ENCODE measurements around the gene SNCAIP. TPM values are rescaled to one million over a fixed set of nuclear protein-coding genes. Genes with fewer than 3 reads are reported as not detected.

Gene SNCAIP
- total RNA-seq, 1 donor from 2014 or later, result not detected

DNA sequence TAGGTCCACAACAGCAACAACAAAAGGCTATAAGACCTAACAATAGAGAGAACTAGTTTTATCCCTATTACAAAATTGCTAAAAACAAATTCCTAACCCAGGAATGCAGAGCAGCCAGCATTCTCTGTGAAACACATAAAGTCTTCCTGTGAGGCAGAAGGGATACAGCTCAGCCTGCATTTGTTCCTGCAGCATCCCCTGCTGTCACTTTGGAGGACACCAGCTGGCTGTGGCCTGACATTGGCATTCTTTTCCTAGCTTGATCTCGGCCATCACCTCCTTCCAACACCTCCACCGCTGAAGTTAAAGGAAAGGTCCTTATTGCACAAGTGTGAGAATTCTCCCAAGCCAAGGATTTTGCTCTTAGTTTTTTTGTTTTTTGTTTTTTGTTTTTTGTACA, 186.1 kb downstream of the SNCAIP start:
- DNase-seq (ENCODE audit: low read depth), result no peak

DNA sequence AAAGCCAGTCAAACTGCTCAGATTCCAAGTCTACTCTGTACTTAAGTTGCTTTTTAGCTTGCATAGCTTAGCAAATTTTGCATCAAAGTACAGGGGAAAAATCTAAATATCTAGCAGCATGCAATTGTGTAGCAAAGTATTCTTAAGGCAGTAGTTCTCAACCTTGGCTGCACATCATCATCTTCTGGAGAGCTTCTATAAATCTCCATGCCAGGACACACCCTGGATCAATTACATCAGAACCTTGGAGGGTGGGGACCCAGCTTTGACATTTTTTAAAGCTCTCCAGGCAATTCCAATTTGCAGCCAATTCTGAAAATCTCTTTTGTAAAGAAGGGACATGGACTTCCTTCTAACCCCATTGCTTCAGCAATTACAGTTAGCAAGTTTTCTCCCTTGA, 187.5 kb downstream of the SNCAIP start:
- DNase-seq (ENCODE audit: low read depth), result no peak

- DNase-seq (ENCODE audit: low read depth), result peak; percentile 69
Observed at GRCh38 chr5:122500245-122501088, 188.4 kb downstream of the SNCAIP start.

GRCh38 chr5:122501089-122501435, 189.0 kb downstream of the SNCAIP start:
- DNase-seq (ENCODE audit: low read depth), result no peak

DNA sequence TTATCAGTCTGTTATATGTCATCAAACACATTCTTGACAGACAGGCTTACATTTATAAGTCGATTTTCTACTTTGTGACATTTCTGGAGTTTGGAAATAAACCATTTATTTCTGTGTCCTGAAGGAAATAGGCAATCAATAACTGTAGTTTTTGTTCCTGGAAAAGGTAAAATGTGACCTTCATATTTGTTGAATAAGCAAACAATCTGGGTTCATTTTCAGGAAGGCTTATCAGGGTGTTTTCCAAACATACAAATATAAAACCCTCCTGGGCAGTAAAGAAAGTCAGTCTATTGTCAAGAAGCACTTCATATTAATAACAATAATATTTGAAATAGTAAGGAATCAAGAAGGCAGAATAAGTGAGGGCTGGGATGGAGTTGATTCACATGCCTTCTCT, 195.0 kb downstream of the SNCAIP start:
- DNase-seq (ENCODE audit: low read depth), result no peak

DNA sequence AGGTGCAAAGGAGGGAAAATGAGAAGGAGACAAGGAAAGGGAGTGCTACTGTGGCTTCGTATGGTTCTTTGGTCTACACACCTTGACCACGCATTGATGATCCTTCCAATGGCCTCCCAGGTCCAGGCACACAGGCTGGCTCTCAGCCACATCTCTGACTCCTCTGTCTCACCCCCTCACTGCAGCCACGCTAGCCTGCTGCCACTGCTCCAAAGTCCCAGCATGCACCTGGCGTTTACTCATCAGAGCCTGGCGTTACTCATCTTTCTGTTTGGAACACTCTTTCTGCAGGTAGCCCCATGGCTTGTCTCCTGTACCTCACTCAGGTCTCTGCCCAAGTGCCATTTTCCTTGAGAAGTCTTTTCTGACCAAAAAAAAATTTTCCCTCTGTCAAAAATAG, 195.5 kb downstream of the SNCAIP start:
- DNase-seq (ENCODE audit: low read depth), result no peak

DNA sequence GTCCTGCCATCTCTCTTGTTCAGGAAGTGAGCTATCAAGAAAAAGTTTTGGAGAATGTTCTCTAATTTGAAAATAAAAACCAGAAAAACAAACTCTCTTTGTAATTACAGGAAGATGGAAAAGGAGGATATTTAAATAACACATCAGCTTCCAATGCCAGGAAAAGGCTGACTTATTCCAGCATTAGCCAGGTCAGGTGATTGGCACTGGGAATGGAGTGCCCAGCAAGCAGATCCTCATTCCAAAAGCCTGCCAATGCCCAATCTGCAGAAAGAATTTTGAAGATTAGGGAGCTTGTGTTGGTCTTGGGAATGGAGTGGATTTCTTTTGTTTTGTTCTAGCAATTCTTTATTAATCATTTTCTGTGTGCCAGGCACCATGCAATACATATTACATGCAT, 196.6 kb downstream of the SNCAIP start:
- no peak for DNase-seq (ENCODE audit: low read depth)

Other genes starting within 250 kb of the SNCAIP start
- gene LOX, start 234.0 kb upstream of the SNCAIP start, total RNA-seq, result 8.1 and 8.2 TPM in 2 replicates
- gene ZNF474, start 182.7 kb upstream of the SNCAIP start, total RNA-seq, result 5.9 and 8.3 TPM in 2 replicates

All from myocyte (in vitro differentiated cells).